Gastroesophageal sphincter (tissue), 4 donors: ENCODE data around the gene SYF2. TPM values are rescaled to one million over a fixed set of nuclear protein-coding genes. Genes with fewer than 3 reads are reported as not detected.
"Not testable (repeated sequence)": the region's sequence is repeated elsewhere in the genome, so short reads cannot be mapped to it uniquely, and the experiment has no call there.

Source experiments
- ATAC-seq: fragments of 150-250 bp; one replicate; pipeline ENCODE4 v1.9.1; 2016; ENCODE audit warnings: mild to moderate bottlenecking, moderate library complexity
- H3K27ac ChIP-seq, 4 donors: fragments of 200-600 bp; sonication (generic) in 3 of 4; 1 replicate in 3 of 4; 2 replicates in 1 of 4; pipeline ENCODE4 v1.5.1; 2016 to 2019
- H3K27me3 ChIP-seq: fragments of 200-600 bp; sonication (generic); one replicate; pipeline ENCODE4 v1.5.1; 2019
- H3K36me3 ChIP-seq, 2 donors: fragments of 200-600 bp; sonication (generic); one replicate each; pipeline ENCODE4 v1.5.1; 2019; ENCODE audit warnings: control low read depth in 1 of 2
- H3K4me1 ChIP-seq, 3 donors: fragments of 200-600 bp; sonication (generic); 1 replicate in 2 of 3; 2 replicates in 1 of 3; pipeline ENCODE4 v1.5.1; 2016 to 2019; ENCODE audit warnings: control low read depth in 2 of 3
- H3K4me3 ChIP-seq, 2 donors: fragments of 200-600 bp; sonication (generic); one replicate each; pipeline ENCODE4 v1.5.1; 2019; ENCODE audit warnings: mild to moderate bottlenecking in 1 of 2, moderate library complexity in 1 of 2
- H3K9me3 ChIP-seq, 3 donors: fragments of 200-600 bp; sonication (generic); one replicate each; pipeline ENCODE4 v1.5.1; 2017 to 2019; ENCODE audit warnings: control low read depth in 2 of 3
- CTCF ChIP-seq, 4 experiments: fragments of 200-600 bp in 2 of 4; fragments of 450-650 bp in 2 of 4; sonication (generic) in 1 of 4; IDR thresholded peaks; one replicate each; pipeline ENCODE4 v1.5.1; 2017 to 2019; ENCODE audit warnings: antibody characterized with exemption in 4 of 4, mild to moderate bottlenecking in 2 of 4, moderate library complexity in 2 of 4
- EP300 ChIP-seq: sonication (generic); formaldehyde crosslinking; IDR thresholded peaks from one replicate; pipeline ENCODE4 v1.6.1; 2017; ENCODE audit warnings: antibody characterized with exemption, mild to moderate bottlenecking
- POLR2A ChIP-seq, 2 donors: fragments of 450-650 bp; IDR thresholded peaks; one replicate each; pipeline ENCODE4 v1.6.1; 2017; ENCODE audit warnings: antibody characterized with exemption in 2 of 2, mild to moderate bottlenecking in 2 of 2, moderate library complexity in 1 of 2
- POLR2AphosphoS5 ChIP-seq: sonication (generic); formaldehyde crosslinking; IDR thresholded peaks from one replicate; pipeline ENCODE4 v1.6.1; 2017; ENCODE audit warnings: antibody characterized with exemption
- WGBS, 2 donors: methylation state at CpG; one replicate each; pipeline ENCODE4 v1.1.5; 2018; ENCODE audit warnings: low coverage in 1 of 2; 5-methylcytosine and 5-hydroxymethylcytosine counted together
- total RNA-seq, 4 donors: library from RNA; depleted of rRNA; stranded (reverse); fragments of >200 nt; gene quantifications; one replicate each; pipeline ENCODE4 v1.1.0, GENCODE V29; 2016

Gene SYF2
- total RNA-seq, 4 donors from 2014 or later, result 54.5 to 105 (median 88.5) TPM

- H3K4me1 ChIP-seq, result peaks cover 4 to 69% (median 17%) of the 10 kb centered on the region in 3 donors
- ATAC-seq, result no peak
- H3K9me3 ChIP-seq, result no peaks in the 10 kb centered on the region
- no peak overlapping the region for H3K27ac ChIP-seq
- H3K27me3 ChIP-seq, result no peaks in the 10 kb centered on the region
- peaks cover 0 to 32% of the 10 kb centered on the region in 2 donors for H3K36me3 ChIP-seq
- 96% methylated on average over 4 to 10 of the region's 11 CpGs for WGBS, 2 donors
- TF ChIP-seq EP300, result no peak
- TF ChIP-seq POLR2AphosphoS5, result no peak
- no peak for TF ChIP-seq CTCF (IDR thresholded peaks at IDR 0.05)
- no peak for TF ChIP-seq POLR2A (IDR thresholded peaks at IDR 0.05)
- H3K4me3 ChIP-seq, result no peak overlapping the region
Measured at GRCh38 chr1:25238046-25238445, 5.7 kb upstream of the SYF2 start.

- peaks cover 0 to 14% of the 10 kb centered on the region in 2 donors for H3K36me3 ChIP-seq
- not testable (repeated sequence) for H3K4me3 ChIP-seq, H3K27ac ChIP-seq, H3K27me3 ChIP-seq, ATAC-seq, H3K9me3 ChIP-seq
- 94% methylated on average over 6 of the region's 7 CpGs; no CpG with 5 or more reads in 1 of the 2 donors for WGBS, 2 donors
- peaks cover 4 to 75% (median 23%) of the 10 kb centered on the region in 3 donors for H3K4me1 ChIP-seq
Measured at GRCh38 chr1:25236261-25236660, 4.0 kb upstream of the SYF2 start.

- ATAC-seq, H3K4me3 ChIP-seq, H3K27me3 ChIP-seq, H3K27ac ChIP-seq, H3K9me3 ChIP-seq: not testable (repeated sequence)
- WGBS, 2 donors, result 88 to 97% methylated on average over 3 to 9 of the region's 10 CpGs
- peaks cover 2 to 75% (median 19%) of the 10 kb centered on the region in 3 donors for H3K4me1 ChIP-seq
- H3K36me3 ChIP-seq, result peaks cover 0 to 14% of the 10 kb centered on the region in 2 donors
Measured at GRCh38 chr1:25235411-25235810, 3.1 kb upstream of the SYF2 start.

- ATAC-seq, result peak; percentile 91
- H3K27me3 ChIP-seq, result no peaks in the 10 kb centered on the region
- H3K27ac ChIP-seq, result peak overlapping the region; percentile 87 to 96 (median 94)
- peaks cover 0 to 37% of the 10 kb centered on the region in 2 donors for H3K36me3 ChIP-seq
- TF ChIP-seq CTCF (IDR thresholded peaks at IDR 0.05) (no peak), POLR2AphosphoS5 (peak; percentile 20), EP300 (no peak), POLR2A (IDR thresholded peaks at IDR 0.05) (no peak)
- H3K4me3 ChIP-seq, result peak overlapping the region; percentile 62 to 90
- H3K9me3 ChIP-seq, result no peaks in the 10 kb centered on the region
- WGBS, 2 donors, result 25 to 43% methylated on average over 7 to 12 of the region's 13 CpGs
- H3K4me1 ChIP-seq, result peaks cover 0 to 68% (median 12%) of the 10 kb centered on the region in 3 donors
Measured at GRCh38 chr1:25232866-25233784, 823 bp upstream of the SYF2 start.

- Histone ChIP-seq H3K9me3 (no peaks in the 10 kb centered on the region), H3K27ac (no peak overlapping the region), H3K36me3 (peaks cover 0 to 96% of the 10 kb centered on the region in 2 donors), H3K4me3 (no peak overlapping the region), H3K27me3 (no peaks in the 10 kb centered on the region), H3K4me1 (no peaks in the 10 kb centered on the region)
- ATAC-seq, result no peak
- 70 to 75% methylated on average over 3 of the region's 3 CpGs for WGBS, 2 donors
- TF ChIP-seq EP300 (no peak), POLR2AphosphoS5 (no peak), CTCF (IDR thresholded peaks at IDR 0.05) (no peak), POLR2A (IDR thresholded peaks at IDR 0.05) (no peak)
Measured at GRCh38 chr1:25223471-25223870, 8.8 kb downstream of the SYF2 start.

- Histone ChIP-seq H3K9me3 (no peaks in the 10 kb centered on the region), H3K4me3 (no peak overlapping the region), H3K27ac (no peak overlapping the region), H3K27me3 (no peaks in the 10 kb centered on the region), H3K36me3 (peaks cover 0 to 88% of the 10 kb centered on the region in 2 donors), H3K4me1 (no peaks in the 10 kb centered on the region)
- TF ChIP-seq EP300, result no peak
- no peak for TF ChIP-seq CTCF (IDR thresholded peaks at IDR 0.05)
- no peak for TF ChIP-seq POLR2AphosphoS5
- no peak for TF ChIP-seq POLR2A (IDR thresholded peaks at IDR 0.05)
- 80 to 94% methylated on average over 3 to 4 of the region's 4 CpGs for WGBS, 2 donors
- no peak for ATAC-seq
Measured at GRCh38 chr1:25222606-25223005, 9.7 kb downstream of the SYF2 start.
